NT2/D1 (cell line): ENCODE results near the gene ACOT11.
"Not testable (repeated sequence)": the region's sequence is repeated elsewhere in the genome, so short reads cannot be mapped to it uniquely, and the experiment has no call there.

Experiments
- DNase-seq: peaks from one replicate; pipeline ENCODE4 v3.0.0-alpha.2; 2011; ENCODE audit warnings: low read depth, low spot score
- H3K27me3 ChIP-seq: 2 replicates; pipeline ENCODE4 v1.6.0; 2011; ENCODE audit warnings: mild to moderate bottlenecking; ENCODE audit not compliant: insufficient read length, insufficient read depth
- H3K36me3 ChIP-seq: 2 replicates; pipeline ENCODE4 v1.6.1; 2011; ENCODE audit warnings: mild to moderate bottlenecking, low read length, mixed read lengths; ENCODE audit not compliant: insufficient read depth, insufficient read length
- H3K4me1 ChIP-seq: 2 replicates; pipeline ENCODE4 v1.5.1; 2011; ENCODE audit not compliant: insufficient read depth, insufficient read length
- H3K4me3 ChIP-seq: 2 replicates; pipeline ENCODE4 v1.5.1; 2011; ENCODE audit warnings: low read depth; ENCODE audit not compliant: insufficient read length
- H3K9ac ChIP-seq: 2 replicates; pipeline ENCODE4 v1.6.0; 2011; ENCODE audit warnings: low read depth; ENCODE audit not compliant: insufficient read length
- H3K9me3 ChIP-seq: 2 replicates; pipeline ENCODE4 v1.5.1; 2011; ENCODE audit warnings: mild to moderate bottlenecking, low read length; ENCODE audit not compliant: insufficient read depth
- SUZ12 ChIP-seq: IDR thresholded peaks from 2 replicates; pipeline ENCODE4 v1.6.1; 2011; ENCODE audit not compliant: insufficient read length, insufficient read depth; ENCODE audit errors: extremely low read depth
- YY1 ChIP-seq: IDR thresholded peaks from 2 replicates; pipeline ENCODE4 v1.6.1; 2011; ENCODE audit not compliant: insufficient read length, insufficient read depth
- ZNF274 ChIP-seq: IDR thresholded peaks from 2 replicates; pipeline ENCODE4 v1.6.1; 2011; ENCODE audit warnings: mild to moderate bottlenecking, low read depth, low read length

Gene ACOT11

GRCh38 chr1:54619749-54620148 lies 71.7 kb downstream of the ACOT11 start:
- no peaks in the 10 kb centered on the region for H3K9me3 ChIP-seq
- H3K36me3 ChIP-seq: no peaks in the 10 kb centered on the region
- H3K27me3 ChIP-seq: no peaks in the 10 kb centered on the region
- TF ChIP-seq SUZ12 (no peak), ZNF274 (no peak), YY1 (no peak)
- peaks cover 26% of the 10 kb centered on the region for H3K4me1 ChIP-seq
- DNase-seq: no peak
- no peak overlapping the region for H3K4me3 ChIP-seq
- H3K9ac ChIP-seq: no peak overlapping the region

- no peaks in the 10 kb centered on the region for H3K27me3 ChIP-seq
- TF ChIP-seq YY1 (no peak), SUZ12 (no peak), ZNF274 (no peak)
- H3K4me3 ChIP-seq: no peak within 1 kb of the TSS
- H3K9me3 ChIP-seq: no peaks in the 10 kb centered on the region
- no peaks in the 10 kb centered on the region for H3K36me3 ChIP-seq
- DNase-seq: no peak
- H3K4me1 ChIP-seq: peaks cover 14% of the 10 kb centered on the region
- no peak within 1 kb of the TSS for H3K9ac ChIP-seq
Measured at GRCh38 chr1:54623216-54624007, 75.4 kb downstream of the ACOT11 start, which contains the start of gene FAM151A. TSS of gene FAM151A (minus strand) at chr1:54623525. CDS start at chr1:54623395, 130 bp downstream.

GRCh38 chr1:54624466-54625464 lies 76.7 kb downstream of the ACOT11 start:
- Histone ChIP-seq H3K36me3 (no peaks in the 10 kb centered on the region), H3K27me3 (no peaks in the 10 kb centered on the region), H3K4me3 (no peak overlapping the region), H3K9me3 (no peaks in the 10 kb centered on the region), H3K9ac (no peak overlapping the region), H3K4me1 (peaks cover 10% of the 10 kb centered on the region)
- TF ChIP-seq YY1: no peak
- TF ChIP-seq ZNF274: no peak
- no peak for TF ChIP-seq SUZ12
- no peak for DNase-seq

GRCh38 chr1:54627196-54627595 lies 79.2 kb downstream of the ACOT11 start:
- no peaks in the 10 kb centered on the region for H3K9me3 ChIP-seq
- H3K27me3 ChIP-seq: no peaks in the 10 kb centered on the region
- DNase-seq: no peak
- peaks cover 6% of the 10 kb centered on the region for H3K4me1 ChIP-seq
- H3K4me3 ChIP-seq: no peak overlapping the region
- H3K36me3 ChIP-seq: no peaks in the 10 kb centered on the region
- no peak overlapping the region for H3K9ac ChIP-seq
- TF ChIP-seq YY1 (no peak), ZNF274 (no peak), SUZ12 (no peak)

- not testable (repeated sequence) for DNase-seq, H3K4me3 ChIP-seq, H3K27me3 ChIP-seq
Measured at GRCh38 chr1:54635804-54636203, 87.8 kb downstream of the ACOT11 start.

GRCh38 chr1:54636461-54637446 lies 88.7 kb downstream of the ACOT11 start:
- H3K4me1 ChIP-seq, DNase-seq, H3K9ac ChIP-seq, H3K36me3 ChIP-seq, H3K27me3 ChIP-seq, H3K4me3 ChIP-seq, H3K9me3 ChIP-seq: not testable (repeated sequence)

More at GRCh38 chr1:54635804-54636203, 87.8 kb downstream of the ACOT11 start:
- not testable (repeated sequence) for H3K9ac ChIP-seq, H3K9me3 ChIP-seq, H3K36me3 ChIP-seq, H3K4me1 ChIP-seq
